ENCODE results near the gene CEP170B.
A peak's percentile ranks its signal among the peaks of the same experiment; 100 is the strongest.
"Not testable (repeated sequence)": the region's sequence is repeated elsewhere in the genome, so short reads cannot be mapped to it uniquely, and the experiment has no call there.

The CEP170B gene

GRCh38 chr14:104913435-104913834 is 48.4 kb downstream of the CEP170B start:
- H3K27ac ChIP-seq, result no peak overlapping the region
- no peaks in the 10 kb centered on the region for H3K27me3 ChIP-seq (ENCODE audit: insufficient read depth, low read depth, severe bottlenecking)
- no peak for TF ChIP-seq CTCF (IDR thresholded peaks at IDR 0.05; ENCODE audit: low read depth, low read length)
- peak; percentile 8 for DNase-seq
- peaks cover 28% of the 10 kb centered on the region for H3K9me3 ChIP-seq (ENCODE audit: severe bottlenecking)
- no peaks in the 10 kb centered on the region; the same call in 1 of the 2 replicates for H3K36me3 ChIP-seq
- no peak overlapping the region for H3K4me3 ChIP-seq (ENCODE audit: low read depth, low read length)

GRCh38 chr14:104917116-104917515 is 52.0 kb downstream of the CEP170B start:
- no peak for DNase-seq
- TF ChIP-seq CTCF (IDR thresholded peaks at IDR 0.05; ENCODE audit: low read depth, low read length), result no peak
- peaks cover 8% of the 10 kb centered on the region for H3K9me3 ChIP-seq (ENCODE audit: severe bottlenecking)
- H3K36me3 ChIP-seq, result no peaks in the 10 kb centered on the region
- no peak overlapping the region for H3K4me3 ChIP-seq (ENCODE audit: low read depth, low read length)
- H3K27me3 ChIP-seq (ENCODE audit: insufficient read depth, low read depth, severe bottlenecking), result no peaks in the 10 kb centered on the region
- H3K27ac ChIP-seq, result no peak overlapping the region

- H3K36me3 ChIP-seq, result no peaks in the 10 kb centered on the region
- TF ChIP-seq CTCF (IDR thresholded peaks at IDR 0.05; ENCODE audit: low read depth, low read length), result no peak
- no peak overlapping the region for H3K4me3 ChIP-seq (ENCODE audit: low read depth, low read length)
- no peak for DNase-seq
- no peaks in the 10 kb centered on the region for H3K27me3 ChIP-seq (ENCODE audit: insufficient read depth, low read depth, severe bottlenecking)
- no peak overlapping the region for H3K27ac ChIP-seq
- H3K9me3 ChIP-seq (ENCODE audit: severe bottlenecking), result peaks cover 4% of the 10 kb centered on the region
Observed at GRCh38 chr14:104917993-104918392, 52.9 kb downstream of the CEP170B start.

GRCh38 chr14:104919152-104919992 is 54.3 kb downstream of the CEP170B start:
- H3K27ac ChIP-seq; H3K27me3 ChIP-seq (ENCODE audit: insufficient read depth, low read depth, severe bottlenecking); DNase-seq; H3K36me3 ChIP-seq; H3K4me3 ChIP-seq (ENCODE audit: low read depth, low read length); H3K9me3 ChIP-seq (ENCODE audit: severe bottlenecking): not testable (repeated sequence)

GRCh38 chr14:104919993-104920315 is 54.9 kb downstream of the CEP170B start:
- Histone ChIP-seq H3K27ac (no peak overlapping the region), H3K27me3 (ENCODE audit: insufficient read depth, low read depth, severe bottlenecking) (no peaks in the 10 kb centered on the region), H3K36me3 (no peaks in the 10 kb centered on the region), H3K9me3 (ENCODE audit: severe bottlenecking) (peaks cover 7% of the 10 kb centered on the region), H3K4me3 (ENCODE audit: low read depth, low read length) (no peak overlapping the region)
- no peak for TF ChIP-seq CTCF (IDR thresholded peaks at IDR 0.05; ENCODE audit: low read depth, low read length)
- DNase-seq, result no peak

GRCh38 chr14:104923640-104924420 is 58.8 kb downstream of the CEP170B start:
- Histone ChIP-seq H3K36me3 (no peaks in the 10 kb centered on the region), H3K9me3 (ENCODE audit: severe bottlenecking) (peaks cover 7% of the 10 kb centered on the region), H3K27ac (no peak overlapping the region), H3K4me3 (ENCODE audit: low read depth, low read length) (no peak overlapping the region), H3K27me3 (ENCODE audit: insufficient read depth, low read depth, severe bottlenecking) (no peaks in the 10 kb centered on the region)
- no peak for TF ChIP-seq CTCF (IDR thresholded peaks at IDR 0.05; ENCODE audit: low read depth, low read length)
- no peak for DNase-seq

Measured in WERI-Rb-1 (cell line).